IMR-90 (cell line): ENCODE data around the gene GATA5. TPM values are rescaled to one million over a fixed set of nuclear protein-coding genes. Genes with fewer than 3 reads are reported as not detected.

Source experiments
- ATAC-seq: fragments of 200-7000 bp; cut with Tn5 transposase; 2 replicates; pipeline ENCODE4 v1.9.1; 2020; ENCODE audit warnings: low read depth, mild to moderate bottlenecking, moderate library complexity
- BruUV-seq: library from RNA; stranded (reverse); fragments of 400-500 nt; replicated peaks from 2 replicates; lab custom pipeline; 2021; lab: Mats Ljungman, UMichigan
- CTCF ChIA-PET: fragments of 300-600 bp; formaldehyde crosslinking; extraction: SDS; loops from one replicate; lab custom pipeline; 2021; ENCODE audit warnings: antibody characterized with exemption; lab: Yijun Ruan, JAX
- POLR2A ChIA-PET: fragments of 300-600 bp; sonication (Branson Sonifier 250); formaldehyde crosslinking; loops from one replicate; lab custom pipeline; 2022; ENCODE audit warnings: antibody characterized with exemption; ENCODE audit not compliant: unreplicated experiment; lab: Charles Lee
- DNase-seq: peaks from one replicate; pipeline ENCODE4 v3.0.0; 2013
- H2AFZ ChIP-seq: replicated peaks from 2 replicates; pipeline ENCODE3; 2013; ENCODE audit warnings: low read length, mild to moderate bottlenecking; ENCODE audit not compliant: poor library complexity
- H2AK5ac ChIP-seq: 2 replicates; pipeline ENCODE4 v1.6.1; 2013; ENCODE audit warnings: low read depth, low read length, inconsistent platforms
- H2AK9ac ChIP-seq: replicated peaks from 2 replicates; pipeline ENCODE3; 2013; ENCODE audit warnings: mild to moderate bottlenecking, low read depth, low read length, moderate library complexity; ENCODE audit not compliant: poor library complexity
- H2BK120ac ChIP-seq: 2 replicates; pipeline ENCODE4 v1.6.1; 2013; ENCODE audit warnings: low read depth, low read length, inconsistent platforms
- H2BK15ac ChIP-seq: 3 replicates; pipeline ENCODE4 v1.6.1; 2013; ENCODE audit warnings: low read depth, low read length, inconsistent platforms
- H2BK20ac ChIP-seq: 2 replicates; pipeline ENCODE4 v1.6.1; 2013; ENCODE audit warnings: low read depth, mild to moderate bottlenecking, inconsistent platforms, low read length, moderate library complexity
- H2BK5ac ChIP-seq: 2 replicates; pipeline ENCODE4 v1.6.1; 2013; ENCODE audit warnings: mild to moderate bottlenecking, low read depth, low read length, inconsistent platforms; ENCODE audit not compliant: poor library complexity, severe bottlenecking
- H3K14ac ChIP-seq: replicated peaks from 2 replicates; pipeline ENCODE4 v1.6.1; 2013; ENCODE audit warnings: low read depth, low read length, inconsistent platforms
- H3K18ac ChIP-seq: 2 replicates; pipeline ENCODE4 v1.6.1; 2013; ENCODE audit warnings: low read depth, low read length, control low read depth
- H3K23ac ChIP-seq: 2 replicates; pipeline ENCODE4 v1.6.1; 2013; ENCODE audit warnings: low read depth, low read length, inconsistent platforms
- H3K27ac ChIP-seq: 2 replicates; pipeline ENCODE4 v1.5.1; 2013; ENCODE audit warnings: mild to moderate bottlenecking, control low read depth, low read length; ENCODE audit not compliant: insufficient read depth
- H3K27me3 ChIP-seq: 2 replicates; pipeline ENCODE4 v1.6.1; 2013; ENCODE audit warnings: low read length; ENCODE audit not compliant: control insufficient read depth, insufficient read depth
- H3K36me3 ChIP-seq: 2 replicates; pipeline ENCODE4 v1.6.1; 2013; ENCODE audit warnings: low read length, mixed read lengths; ENCODE audit not compliant: control insufficient read depth, insufficient read depth
- H3K4ac ChIP-seq: 2 replicates; pipeline ENCODE4 v1.6.1; 2013; ENCODE audit warnings: low read depth, low read length, inconsistent platforms
- H3K4me1 ChIP-seq: 2 replicates; pipeline ENCODE4 v1.6.1; 2013; ENCODE audit warnings: low read length, mixed read lengths; ENCODE audit not compliant: control insufficient read depth, insufficient read depth
- H3K4me2 ChIP-seq: 2 replicates; pipeline ENCODE4 v1.6.1; 2013; ENCODE audit warnings: low read depth, mild to moderate bottlenecking, control low read depth, low read length, moderate library complexity
- H3K4me3 ChIP-seq: 2 replicates; pipeline ENCODE4 v1.5.1; 2013; ENCODE audit warnings: low read depth, mild to moderate bottlenecking, control low read depth, low read length, moderate library complexity; ENCODE audit not compliant: insufficient read depth
- H3K56ac ChIP-seq: 2 replicates; pipeline ENCODE4 v1.6.1; 2013; ENCODE audit warnings: low read length, inconsistent platforms; ENCODE audit not compliant: insufficient read depth; ENCODE audit errors: extremely low read depth
- H3K79me1 ChIP-seq, 2 experiments: 2 replicates each; pipeline ENCODE4 v1.6.1; 2013; ENCODE audit warnings: low read length in 2 of 2, inconsistent platforms in 1 of 2, low read depth in 1 of 2
- H3K9ac ChIP-seq: 2 replicates; pipeline ENCODE4 v1.6.1; 2013; ENCODE audit warnings: low read depth, low read length, control low read depth
- H3K9me1 ChIP-seq: 2 replicates; pipeline ENCODE4 v1.6.1; 2013; ENCODE audit warnings: low read length, inconsistent platforms; ENCODE audit not compliant: insufficient read depth
- H3K9me3 ChIP-seq: 2 replicates; pipeline ENCODE4 v1.6.1; 2013; ENCODE audit warnings: low read length; ENCODE audit not compliant: control insufficient read depth, insufficient read depth
- H4K20me1 ChIP-seq: 2 replicates; pipeline ENCODE4 v1.6.1; 2013; ENCODE audit warnings: low read length, inconsistent platforms; ENCODE audit not compliant: insufficient read depth
- H4K5ac ChIP-seq: 2 replicates; pipeline ENCODE4 v1.6.1; 2013; ENCODE audit warnings: mild to moderate bottlenecking, low read depth, low read length, control low read depth
- H4K8ac ChIP-seq, 2 experiments: 2 replicates each; pipeline ENCODE4 v1.6.1; 2013; ENCODE audit warnings: low read depth in 2 of 2, low read length in 2 of 2, control low read depth in 1 of 2, inconsistent platforms in 1 of 2
- H4K91ac ChIP-seq: 2 replicates; pipeline ENCODE4 v1.6.1; 2013; ENCODE audit warnings: low read depth, low read length, inconsistent platforms; ENCODE audit not compliant: insufficient read depth
- CTCF ChIP-seq: conservative IDR thresholded peaks from 2 replicates; pipeline ENCODE4 v1.5.1; 2012; ENCODE audit warnings: mild to moderate bottlenecking, low read depth, low read length, improper control_type of control experiment
- FOS ChIP-seq: fragments of 150-350 bp; IDR thresholded peaks from 2 replicates; pipeline ENCODE4 v1.6.1; 2016; ENCODE audit warnings: low read depth, low read length
- MAZ ChIP-seq: IDR thresholded peaks from 2 replicates; pipeline ENCODE4 v1.6.1; 2012; ENCODE audit warnings: low read depth, mild to moderate bottlenecking, low read length, improper control_type of control experiment, moderate library complexity, borderline replicate concordance
- MXI1 ChIP-seq: IDR thresholded peaks from 2 replicates; pipeline ENCODE4 v1.6.1; 2012; ENCODE audit warnings: low read depth, mild to moderate bottlenecking, low read length, moderate library complexity, borderline replicate concordance
- NFE2L2 ChIP-seq: fragments of 150-350 bp; IDR thresholded peaks from 2 replicates; pipeline ENCODE4 v1.6.1; 2016; ENCODE audit warnings: low read depth, mild to moderate bottlenecking, low read length
- POLR2A ChIP-seq: IDR thresholded peaks from 2 replicates; pipeline ENCODE4 v1.6.1; 2012; ENCODE audit warnings: mild to moderate bottlenecking, low read depth, low read length
- RFX5 ChIP-seq: IDR thresholded peaks from 2 replicates; pipeline ENCODE4 v1.8.0; 2012; ENCODE audit warnings: low read depth, mild to moderate bottlenecking, low read length, moderate library complexity
- SMC3 ChIP-seq: fragments of 150-350 bp; IDR thresholded peaks from 2 replicates; pipeline ENCODE4 v1.6.1; 2016; ENCODE audit warnings: low read depth, mild to moderate bottlenecking, antibody characterized with exemption, low read length, moderate library complexity
- WGBS, 2 experiments: methylation state at CpG; one replicate each; pipeline versions ENCODE4 v1.1.5 to v1.1.7; 2013; ENCODE audit warnings: missing lambda C conversion rate in 2 of 2; ENCODE audit not compliant: insufficient read length in 1 of 2; ENCODE audit errors: extremely low coverage in 2 of 2; 5-methylcytosine and 5-hydroxymethylcytosine counted together
- dilution Hi-C: fragments of 300-500 bp; cut with HindIII; formaldehyde crosslinking; loops from one replicate; pipeline ENCODE4 v1.14.3; 2018; ENCODE audit warnings: low sequenced_read_pairs; ENCODE audit not compliant: unreplicated experiment
- in situ Hi-C: fragments of 300-500 bp; cut with MboI; formaldehyde crosslinking; loops from 3 replicates; pipeline ENCODE4 v1.14.3; 2019; ENCODE audit warnings: low sequenced_read_pairs, inconsistent platforms, mixed read lengths
- intact Hi-C: fragments of 100-400 bp; cut with micrococcal nuclease; formaldehyde crosslinking; loops from 2 replicates; pipeline ENCODE4 v1.10.0; 2022
- polyA plus RNA-seq, 3 experiments: library from polyadenylated mRNA; depleted of rRNA; stranded (reverse); fragments of >200 nt; gene quantifications; 2 replicates each; pipeline ENCODE4 v1.2.3, GENCODE V29; 2012; ENCODE audit warnings: low replicate concordance in 1 of 3
- total RNA-seq: library from RNA; depleted of rRNA; stranded (reverse); fragments of >200 nt; gene quantifications from 2 replicates; pipeline ENCODE4 v1.2.3, GENCODE V29; 2012

The GATA5 gene
- total and polyA plus RNA-seq, 2 of the 4 experiments (the other 2 are of a cell fraction): not detected

GRCh38 chr20:62513991-62514390 lies 38.2 kb upstream of the GATA5 start:
- ChIA-PET POLR2A (no interaction called here), CTCF (no interaction called here)
- dilution Hi-C loops (no loop called here), in situ Hi-C loops (no loop called here), intact Hi-C loops (no loop called here)
- 92% methylated on average over 2 of the region's 14 CpGs; no CpG with 5 or more reads in 1 of the 2 experiments for WGBS, 2 experiments
- no peak overlapping the region for H3K18ac ChIP-seq
- no peak overlapping the region for H2BK15ac ChIP-seq
- H4K20me1 ChIP-seq: no peaks in the 10 kb centered on the region
- no peak overlapping the region for H2AK9ac ChIP-seq
- H2AK5ac ChIP-seq: no peak overlapping the region
- no peak overlapping the region for H3K4me3 ChIP-seq
- H3K79me1 ChIP-seq: no peaks in the 10 kb centered on the region
- no peaks in the 10 kb centered on the region for H3K4me1 ChIP-seq
- no peak overlapping the region for H2BK120ac ChIP-seq
- no peak for TF ChIP-seq NFE2L2
- TF ChIP-seq FOS: no peak
- no peak for TF ChIP-seq MXI1
- no peak for TF ChIP-seq SMC3
- TF ChIP-seq CTCF: no peak
- TF ChIP-seq POLR2A: no peak
- TF ChIP-seq RFX5: no peak
- TF ChIP-seq MAZ: no peak
- H3K14ac ChIP-seq: no peak overlapping the region
- no peak overlapping the region for H3K4ac ChIP-seq
- no peak overlapping the region for H3K9ac ChIP-seq
- H3K56ac ChIP-seq: no peak overlapping the region
- H3K23ac ChIP-seq: no peak overlapping the region
- no peak overlapping the region for H2AFZ ChIP-seq
- no peak overlapping the region for H3K27ac ChIP-seq
- no peak overlapping the region for H2BK20ac ChIP-seq
- no peak for ATAC-seq
- H4K5ac ChIP-seq: no peak overlapping the region
- no peak overlapping the region for H2BK5ac ChIP-seq
- peaks cover 48% of the 10 kb centered on the region for H3K27me3 ChIP-seq
- no peaks in the 10 kb centered on the region for H3K36me3 ChIP-seq
- H3K4me2 ChIP-seq: no peak overlapping the region
- no peak overlapping the region for H4K91ac ChIP-seq
- no peaks in the 10 kb centered on the region for H3K9me3 ChIP-seq
- no peaks in the 10 kb centered on the region for H3K9me1 ChIP-seq
- no peak for DNase-seq
- BruUV-seq: no TSS peak
- H4K8ac ChIP-seq: no peak overlapping the region
